Measurements from ENCODE around the gene FGF12.

FGF12 gene

DNA sequence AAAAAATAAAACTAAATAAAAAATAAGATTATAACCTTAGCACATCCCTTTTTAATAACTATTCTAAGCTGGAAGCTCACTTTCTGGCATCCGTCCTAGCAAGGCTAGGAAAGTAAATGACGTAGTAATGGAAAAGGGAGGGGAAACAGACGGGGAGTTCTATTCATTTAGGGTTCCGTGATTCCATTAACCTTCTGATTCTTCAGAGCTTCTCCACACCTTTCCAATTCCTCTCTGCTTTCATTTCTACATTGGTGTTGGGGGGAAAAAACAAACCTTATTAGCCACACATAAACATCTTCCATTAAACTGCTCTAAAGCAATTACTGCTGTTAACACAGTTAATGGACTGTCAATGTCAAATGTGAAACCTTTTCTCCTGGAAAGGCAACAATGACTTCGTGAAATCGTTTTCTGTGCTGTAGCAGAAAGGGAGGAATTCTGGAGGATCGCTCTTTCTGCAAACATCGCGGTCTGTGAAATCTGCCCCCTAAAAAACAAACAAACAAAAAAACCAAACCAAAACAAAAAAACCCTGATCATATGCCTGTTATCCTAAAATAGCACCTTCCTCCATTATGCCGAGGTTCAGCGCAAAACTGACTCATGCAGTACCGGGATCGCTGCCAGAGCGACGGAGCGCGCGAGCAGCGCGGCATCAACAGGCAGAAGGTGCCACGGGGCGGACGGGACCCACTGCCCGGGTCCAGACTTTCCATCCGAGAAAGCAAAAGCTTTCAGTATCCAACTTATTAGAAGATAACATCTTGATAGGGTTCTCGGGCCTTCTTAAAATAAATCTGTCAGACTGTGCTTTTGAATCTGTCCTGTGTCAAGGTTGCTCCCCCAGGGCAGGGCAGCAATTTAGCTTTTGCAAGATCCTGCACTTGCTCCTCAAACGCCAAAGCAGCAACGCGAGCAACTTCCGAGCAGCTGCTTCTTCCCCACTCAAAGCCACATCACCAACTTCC is 156.2 kb downstream of the FGF12 start:
- peaks cover 19% of the 10 kb centered on the region for H3K27me3 ChIP-seq (ENCODE audit: insufficient read depth, insufficient read length)
- TF ChIP-seq ZNF274 (IDR thresholded peaks at IDR 0.05; ENCODE audit: low read depth, low read length) (no peak), SUZ12 (IDR thresholded peaks at IDR 0.05; ENCODE audit: extremely low read depth, insufficient read depth, insufficient read length) (no peak), YY1 (IDR thresholded peaks at IDR 0.05; ENCODE audit: insufficient read depth, insufficient read length) (no peak)
- no peak for DNase-seq (ENCODE audit: low read depth, low spot score)
- H3K9ac ChIP-seq (ENCODE audit: insufficient read length, low read depth) = no peak overlapping the region
- no peaks in the 10 kb centered on the region for H3K4me1 ChIP-seq (ENCODE audit: insufficient read depth, insufficient read length)
- H3K9me3 ChIP-seq (ENCODE audit: insufficient read depth, low read length) = no peaks in the 10 kb centered on the region
- no peak overlapping the region for H3K4me3 ChIP-seq (ENCODE audit: insufficient read length, low read depth)
- no peaks in the 10 kb centered on the region for H3K36me3 ChIP-seq (ENCODE audit: insufficient read depth, insufficient read length, low read length)

DNA sequence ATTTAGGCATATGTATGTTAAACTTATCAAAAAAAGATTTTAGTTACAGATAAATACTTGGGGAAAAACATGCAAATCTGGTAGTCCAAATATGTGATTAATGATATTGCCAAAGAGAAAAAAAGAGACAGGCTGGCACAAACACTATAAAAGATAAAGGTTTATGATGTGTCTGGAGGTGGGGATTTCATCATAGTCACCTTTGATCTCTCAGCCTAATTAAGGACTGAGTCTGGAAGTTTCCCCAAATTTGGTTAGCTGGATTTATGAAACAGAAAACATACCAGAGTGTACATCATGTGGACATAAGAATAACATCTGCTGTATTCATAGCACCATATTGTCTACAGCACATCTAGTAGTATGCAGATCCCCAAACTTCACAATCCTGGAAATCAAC is 157.0 kb downstream of the FGF12 start:
- no peak overlapping the region for H3K4me3 ChIP-seq (ENCODE audit: insufficient read length, low read depth)
- peaks cover 19% of the 10 kb centered on the region for H3K27me3 ChIP-seq (ENCODE audit: insufficient read depth, insufficient read length)
- no peaks in the 10 kb centered on the region for H3K4me1 ChIP-seq (ENCODE audit: insufficient read depth, insufficient read length)
- H3K36me3 ChIP-seq (ENCODE audit: insufficient read depth, insufficient read length, low read length) = no peaks in the 10 kb centered on the region
- H3K9me3 ChIP-seq (ENCODE audit: insufficient read depth, low read length) = no peaks in the 10 kb centered on the region
- TF ChIP-seq ZNF274 (IDR thresholded peaks at IDR 0.05; ENCODE audit: low read depth, low read length) (no peak), YY1 (IDR thresholded peaks at IDR 0.05; ENCODE audit: insufficient read depth, insufficient read length) (no peak), SUZ12 (IDR thresholded peaks at IDR 0.05; ENCODE audit: extremely low read depth, insufficient read depth, insufficient read length) (no peak)
- no peak for DNase-seq (ENCODE audit: low read depth, low spot score)
- H3K9ac ChIP-seq (ENCODE audit: insufficient read length, low read depth) = no peak overlapping the region

DNA sequence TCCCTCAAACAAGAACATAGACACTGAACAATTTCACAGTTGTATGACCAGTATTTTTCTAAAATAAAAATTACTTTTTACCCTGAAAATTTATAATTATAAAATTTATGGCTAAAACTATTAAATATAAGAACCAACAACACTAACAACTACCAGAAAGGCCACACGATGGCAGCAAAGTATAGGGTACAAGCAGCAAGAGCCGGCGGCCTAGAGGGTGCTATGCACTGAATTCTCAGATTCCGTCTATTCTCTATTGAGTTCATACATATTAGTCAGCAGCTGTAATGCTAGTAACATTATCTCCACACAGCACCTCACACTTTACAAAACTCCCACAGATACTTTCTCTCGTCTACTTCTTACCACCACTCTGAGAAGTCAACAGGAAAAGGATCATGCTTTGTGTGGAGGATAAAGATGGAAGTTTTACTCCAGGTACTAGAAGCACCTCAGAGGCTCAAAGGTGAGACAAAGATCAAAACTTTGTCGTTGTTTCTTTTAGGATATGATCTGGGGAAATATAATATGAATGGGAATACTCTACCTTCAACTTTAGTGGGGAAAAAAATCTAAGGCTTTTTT is 160.5 kb downstream of the FGF12 start:
- no peak for TF ChIP-seq YY1 (IDR thresholded peaks at IDR 0.05; ENCODE audit: insufficient read depth, insufficient read length)
- TF ChIP-seq SUZ12 (IDR thresholded peaks at IDR 0.05; ENCODE audit: extremely low read depth, insufficient read depth, insufficient read length) = no peak
- no peak for TF ChIP-seq ZNF274 (IDR thresholded peaks at IDR 0.05; ENCODE audit: low read depth, low read length)
- peak; percentile 62 for DNase-seq (ENCODE audit: low read depth, low spot score)

DNA sequence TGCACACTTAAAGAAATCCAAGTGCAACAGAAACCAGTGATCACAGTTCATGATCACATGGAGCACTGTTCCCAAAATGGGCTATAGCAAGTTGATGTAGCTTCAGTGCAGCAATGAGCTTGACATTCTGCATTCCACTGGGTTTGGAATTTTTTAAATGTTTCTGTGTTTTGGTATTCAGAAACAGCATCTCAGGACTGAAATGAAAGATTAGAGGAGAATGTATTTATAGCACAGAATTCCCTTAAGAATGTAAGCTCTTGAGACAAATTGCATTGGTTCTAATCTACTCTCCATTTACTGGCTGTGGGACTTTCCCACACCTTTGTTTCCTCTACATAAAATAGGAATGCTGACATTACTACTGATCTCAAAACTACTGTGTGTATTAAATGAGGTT is 162.7 kb downstream of the FGF12 start:
- H3K9ac ChIP-seq (ENCODE audit: insufficient read length, low read depth) = no peak overlapping the region
- no peaks in the 10 kb centered on the region for H3K36me3 ChIP-seq (ENCODE audit: insufficient read depth, insufficient read length, low read length)
- H3K4me1 ChIP-seq (ENCODE audit: insufficient read depth, insufficient read length) = no peaks in the 10 kb centered on the region
- no peak for DNase-seq (ENCODE audit: low read depth, low spot score)
- H3K4me3 ChIP-seq (ENCODE audit: insufficient read length, low read depth) = no peak overlapping the region
- no peaks in the 10 kb centered on the region for H3K9me3 ChIP-seq (ENCODE audit: insufficient read depth, low read length)
- TF ChIP-seq ZNF274 (IDR thresholded peaks at IDR 0.05; ENCODE audit: low read depth, low read length) = no peak
- TF ChIP-seq SUZ12 (IDR thresholded peaks at IDR 0.05; ENCODE audit: extremely low read depth, insufficient read depth, insufficient read length) = no peak
- TF ChIP-seq YY1 (IDR thresholded peaks at IDR 0.05; ENCODE audit: insufficient read depth, insufficient read length) = no peak
- H3K27me3 ChIP-seq (ENCODE audit: insufficient read depth, insufficient read length) = no peaks in the 10 kb centered on the region

More for the DNA sequence above, 160.5 kb downstream of the FGF12 start:
- no peaks in the 10 kb centered on the region for H3K36me3 ChIP-seq (ENCODE audit: insufficient read depth, insufficient read length, low read length)
- H3K27me3 ChIP-seq (ENCODE audit: insufficient read depth, insufficient read length) = peaks cover 13% of the 10 kb centered on the region
- H3K4me3 ChIP-seq (ENCODE audit: insufficient read length, low read depth) = no peak overlapping the region
- no peaks in the 10 kb centered on the region for H3K4me1 ChIP-seq (ENCODE audit: insufficient read depth, insufficient read length)
- no peaks in the 10 kb centered on the region for H3K9me3 ChIP-seq (ENCODE audit: insufficient read depth, low read length)
- no peak overlapping the region for H3K9ac ChIP-seq (ENCODE audit: insufficient read length, low read depth)

DNA sequence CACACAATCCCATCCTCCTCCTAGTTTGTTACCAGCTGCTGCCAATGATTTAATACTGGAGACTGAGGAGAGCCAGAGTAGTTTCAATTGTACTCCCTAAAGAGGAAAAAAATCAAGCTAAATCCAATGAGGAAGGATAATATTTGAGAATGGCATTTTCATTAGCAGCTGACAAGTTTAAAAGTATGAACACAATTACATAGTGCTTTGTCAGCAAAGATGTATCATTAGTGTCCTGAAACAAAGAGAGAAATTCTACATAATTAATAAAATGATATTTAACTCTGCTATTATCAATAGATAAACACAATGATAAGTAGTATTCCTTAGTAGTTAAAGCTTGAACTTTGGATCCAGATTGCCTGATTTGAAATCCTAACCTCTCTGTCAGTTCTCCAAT is 163.9 kb downstream of the FGF12 start:
- no peak overlapping the region for H3K9ac ChIP-seq (ENCODE audit: insufficient read length, low read depth)
- H3K4me3 ChIP-seq (ENCODE audit: insufficient read length, low read depth) = no peak overlapping the region
- H3K4me1 ChIP-seq (ENCODE audit: insufficient read depth, insufficient read length) = no peaks in the 10 kb centered on the region
- no peaks in the 10 kb centered on the region for H3K27me3 ChIP-seq (ENCODE audit: insufficient read depth, insufficient read length)
- H3K9me3 ChIP-seq (ENCODE audit: insufficient read depth, low read length) = no peaks in the 10 kb centered on the region
- DNase-seq (ENCODE audit: low read depth, low spot score) = no peak
- TF ChIP-seq ZNF274 (IDR thresholded peaks at IDR 0.05; ENCODE audit: low read depth, low read length) = no peak
- TF ChIP-seq YY1 (IDR thresholded peaks at IDR 0.05; ENCODE audit: insufficient read depth, insufficient read length) = no peak
- TF ChIP-seq SUZ12 (IDR thresholded peaks at IDR 0.05; ENCODE audit: extremely low read depth, insufficient read depth, insufficient read length) = no peak
- H3K36me3 ChIP-seq (ENCODE audit: insufficient read depth, insufficient read length, low read length) = no peaks in the 10 kb centered on the region

DNA sequence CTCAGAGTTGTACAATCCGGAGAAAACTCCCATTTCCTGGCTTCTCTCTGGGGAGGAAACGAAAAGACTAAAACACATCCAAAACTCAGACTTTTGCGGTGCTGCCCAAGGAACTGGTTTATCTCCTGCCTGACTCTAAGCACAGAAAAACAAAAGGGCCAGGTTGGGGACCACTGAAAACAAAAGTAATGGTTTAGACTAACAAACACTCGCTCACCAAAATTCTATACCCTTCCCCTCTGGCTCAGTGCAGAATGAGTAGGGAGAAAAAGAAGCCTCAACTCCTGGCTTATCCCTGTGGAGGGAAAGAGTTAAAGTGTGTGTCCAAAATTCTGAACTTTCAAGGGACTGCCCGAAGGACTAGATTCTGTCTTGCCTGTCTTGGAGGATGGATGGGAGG is 173.6 kb downstream of the FGF12 start:
- Histone ChIP-seq H3K9ac (ENCODE audit: insufficient read length, low read depth) (no peak overlapping the region), H3K36me3 (ENCODE audit: insufficient read depth, insufficient read length, low read length) (no peaks in the 10 kb centered on the region), H3K9me3 (ENCODE audit: insufficient read depth, low read length) (no peaks in the 10 kb centered on the region), H3K4me1 (ENCODE audit: insufficient read depth, insufficient read length) (no peaks in the 10 kb centered on the region), H3K27me3 (ENCODE audit: insufficient read depth, insufficient read length) (no peaks in the 10 kb centered on the region), H3K4me3 (ENCODE audit: insufficient read length, low read depth) (no peak overlapping the region)
- DNase-seq (ENCODE audit: low read depth, low spot score) = no peak
- TF ChIP-seq YY1 (IDR thresholded peaks at IDR 0.05; ENCODE audit: insufficient read depth, insufficient read length) (no peak), SUZ12 (IDR thresholded peaks at IDR 0.05; ENCODE audit: extremely low read depth, insufficient read depth, insufficient read length) (no peak), ZNF274 (IDR thresholded peaks at IDR 0.05; ENCODE audit: low read depth, low read length) (no peak)

DNA sequence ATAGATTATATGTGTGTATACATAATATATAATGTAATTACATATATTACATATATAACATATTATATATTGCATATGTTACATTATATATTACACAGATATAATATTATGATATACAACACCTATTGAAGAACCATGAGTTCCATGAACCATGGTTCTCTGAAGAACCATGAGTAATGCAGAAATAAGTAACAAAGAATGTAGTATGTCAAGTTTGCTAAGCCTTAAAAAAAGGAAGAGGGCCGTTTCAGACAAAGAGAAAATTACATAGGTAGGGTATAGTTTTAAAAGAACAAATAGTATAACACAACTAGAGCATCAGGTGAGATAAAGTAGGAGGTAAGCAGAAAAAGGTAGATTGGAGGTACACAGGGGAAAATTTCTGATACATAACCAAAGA is 177.0 kb downstream of the FGF12 start:
- TF ChIP-seq ZNF274 (IDR thresholded peaks at IDR 0.05; ENCODE audit: low read depth, low read length) (no peak), SUZ12 (IDR thresholded peaks at IDR 0.05; ENCODE audit: extremely low read depth, insufficient read depth, insufficient read length) (no peak), YY1 (IDR thresholded peaks at IDR 0.05; ENCODE audit: insufficient read depth, insufficient read length) (no peak)
- Histone ChIP-seq H3K9me3 (ENCODE audit: insufficient read depth, low read length) (no peaks in the 10 kb centered on the region), H3K27me3 (ENCODE audit: insufficient read depth, insufficient read length) (no peaks in the 10 kb centered on the region), H3K4me3 (ENCODE audit: insufficient read length, low read depth) (no peak overlapping the region), H3K36me3 (ENCODE audit: insufficient read depth, insufficient read length, low read length) (no peaks in the 10 kb centered on the region), H3K4me1 (ENCODE audit: insufficient read depth, insufficient read length) (no peaks in the 10 kb centered on the region), H3K9ac (ENCODE audit: insufficient read length, low read depth) (no peak overlapping the region)
- DNase-seq (ENCODE audit: low read depth, low spot score) = no peak
